Left ventricle myocardium inferior (tissue), 1 donor: Measurements from ENCODE around the gene YWHAQ. TPM values are rescaled to one million over a fixed set of nuclear protein-coding genes. Genes with fewer than 3 reads are reported as not detected.

Experiments
- DNase-seq: peaks from one replicate; pipeline ENCODE4 v3.0.0-alpha.2; 2020
- H3K27ac ChIP-seq: fragments of 200-600 bp; replicated peaks from 2 replicates; pipeline ENCODE4 v1.8.0; 2021
- H3K27me3 ChIP-seq: fragments of 200-600 bp; 2 replicates; pipeline ENCODE4 v1.8.0; 2021; ENCODE audit warnings: low read depth
- H3K36me3 ChIP-seq: fragments of 200-600 bp; 2 replicates; pipeline ENCODE4 v1.8.0; 2021
- H3K4me1 ChIP-seq: fragments of 200-600 bp; 2 replicates; pipeline ENCODE4 v1.8.0; 2021
- H3K4me3 ChIP-seq: fragments of 200-600 bp; 2 replicates; pipeline ENCODE4 v1.8.0; 2021; ENCODE audit warnings: mild to moderate bottlenecking, moderate library complexity
- H3K9me3 ChIP-seq: fragments of 200-600 bp; replicated peaks from 2 replicates; pipeline ENCODE4 v1.8.0; 2021
- intact Hi-C: fragments of 100-400 bp; cut with micrococcal nuclease; formaldehyde crosslinking; loops from one replicate; pipeline ENCODE4 v1.11.0; 2022
- total RNA-seq: library from RNA; stranded (reverse); fragmentation: NEBNext Ultra II Directional; extraction: Animal tissue kit (Norgen Biotek cat#: 25700); gene quantifications from one replicate; pipeline ENCODE4 v1.2.1, GENCODE V29; 2021
- TF ChIP-seq, protein P1 (sequence below): fragments of 200-600 bp; IDR thresholded peaks from 2 replicates; pipeline ENCODE4 v1.8.0; 2021; ENCODE audit warnings: antibody characterized with exemption, mild to moderate bottlenecking, borderline replicate concordance
- donor health status: DM: no; HTN: yes; CAD: no; lungs with severe emphysema.

The YWHAQ gene
- total RNA-seq, 1 donor from 2014 or later: 178 TPM

DNA sequence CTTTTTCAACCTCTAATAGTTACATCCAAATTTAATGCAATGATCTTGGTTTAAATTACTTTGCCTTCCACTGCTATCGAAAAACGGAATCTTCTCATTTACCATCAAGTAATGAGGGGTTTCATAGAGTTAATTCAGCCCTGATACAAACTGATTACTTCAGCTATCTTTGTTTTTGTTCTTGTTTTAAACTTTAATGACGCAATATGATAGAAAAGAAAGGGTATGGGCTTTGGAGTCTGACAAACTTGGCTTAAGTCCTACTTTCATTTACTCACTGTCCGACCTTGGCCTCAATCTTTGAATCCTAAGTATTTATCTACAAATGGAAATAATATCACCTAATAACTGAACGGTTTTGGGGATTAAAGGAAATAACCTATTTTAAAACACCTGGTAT, 91.3 kb downstream of the YWHAQ start:
- H3K36me3 ChIP-seq: peaks cover 21% of the 10 kb centered on the region
- H3K4me1 ChIP-seq: peaks cover 39% of the 10 kb centered on the region
- peak overlapping the region; percentile 71 for H3K27ac ChIP-seq
- intact Hi-C loops: no loop called here
- no peaks in the 10 kb centered on the region for H3K27me3 ChIP-seq
- H3K4me3 ChIP-seq: peak overlapping the region; percentile 2
- no peaks in the 10 kb centered on the region for H3K9me3 ChIP-seq
- no peak for DNase-seq
- TF ChIP-seq, protein P1, sequence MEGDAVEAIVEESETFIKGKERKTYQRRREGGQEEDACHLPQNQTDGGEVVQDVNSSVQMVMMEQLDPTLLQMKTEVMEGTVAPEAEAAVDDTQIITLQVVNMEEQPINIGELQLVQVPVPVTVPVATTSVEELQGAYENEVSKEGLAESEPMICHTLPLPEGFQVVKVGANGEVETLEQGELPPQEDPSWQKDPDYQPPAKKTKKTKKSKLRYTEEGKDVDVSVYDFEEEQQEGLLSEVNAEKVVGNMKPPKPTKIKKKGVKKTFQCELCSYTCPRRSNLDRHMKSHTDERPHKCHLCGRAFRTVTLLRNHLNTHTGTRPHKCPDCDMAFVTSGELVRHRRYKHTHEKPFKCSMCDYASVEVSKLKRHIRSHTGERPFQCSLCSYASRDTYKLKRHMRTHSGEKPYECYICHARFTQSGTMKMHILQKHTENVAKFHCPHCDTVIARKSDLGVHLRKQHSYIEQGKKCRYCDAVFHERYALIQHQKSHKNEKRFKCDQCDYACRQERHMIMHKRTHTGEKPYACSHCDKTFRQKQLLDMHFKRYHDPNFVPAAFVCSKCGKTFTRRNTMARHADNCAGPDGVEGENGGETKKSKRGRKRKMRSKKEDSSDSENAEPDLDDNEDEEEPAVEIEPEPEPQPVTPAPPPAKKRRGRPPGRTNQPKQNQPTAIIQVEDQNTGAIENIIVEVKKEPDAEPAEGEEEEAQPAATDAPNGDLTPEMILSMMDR: no peak

DNA sequence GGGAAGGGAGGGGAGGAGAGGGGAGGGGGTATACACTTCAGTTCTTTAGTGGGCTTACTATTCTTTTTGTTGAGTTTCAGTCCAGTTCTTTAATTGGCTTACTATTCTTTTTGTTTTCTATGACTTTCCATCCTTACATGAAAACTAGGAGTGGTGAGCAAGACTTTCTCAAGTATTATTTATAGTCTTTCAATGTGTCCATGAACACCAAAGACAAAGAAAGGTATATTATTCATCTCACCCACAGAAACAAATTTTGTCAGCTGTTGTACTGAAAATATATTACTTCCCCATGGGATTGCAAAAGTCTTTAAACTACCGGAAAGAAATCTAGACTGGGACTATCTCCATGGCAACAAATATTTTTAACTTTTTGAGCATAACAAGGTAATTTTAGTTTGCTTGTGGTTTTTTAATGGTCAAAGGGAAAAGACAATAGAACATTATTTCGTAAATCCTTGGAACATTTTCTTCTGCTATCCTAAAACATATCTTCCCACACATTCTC, 92.7 kb downstream of the YWHAQ start:
- TF ChIP-seq, protein P1: no peak
- DNase-seq: no peak
- Histone ChIP-seq H3K4me3 (no peak overlapping the region), H3K27ac (peak overlapping the region; percentile 71), H3K36me3 (peaks cover 34% of the 10 kb centered on the region), H3K4me1 (peaks cover 31% of the 10 kb centered on the region), H3K27me3 (no peaks in the 10 kb centered on the region), H3K9me3 (no peaks in the 10 kb centered on the region)
- intact Hi-C loops: no loop called here

DNA sequence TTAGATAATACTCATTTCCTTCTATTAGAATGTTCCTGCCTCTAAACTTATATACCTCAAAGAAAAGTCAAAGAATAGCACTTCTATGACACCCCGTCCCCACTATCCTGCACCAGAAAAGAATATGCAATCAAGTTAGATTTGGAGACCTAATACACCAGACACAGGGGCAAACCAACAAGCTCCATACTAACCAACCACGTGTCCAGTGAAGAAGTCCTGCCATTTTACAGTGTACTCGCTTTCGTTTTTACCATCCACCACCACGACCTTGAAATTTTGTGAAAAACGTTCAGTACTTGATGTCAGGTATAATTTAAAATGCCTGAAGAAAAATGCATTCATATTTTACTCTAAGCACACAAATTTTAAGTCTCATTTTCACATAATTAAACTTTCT, 94.3 kb downstream of the YWHAQ start:
- Histone ChIP-seq H3K27me3 (no peaks in the 10 kb centered on the region), H3K4me3 (no peak overlapping the region), H3K27ac (no peak overlapping the region), H3K36me3 (peaks cover 42% of the 10 kb centered on the region), H3K4me1 (peaks cover 31% of the 10 kb centered on the region), H3K9me3 (no peaks in the 10 kb centered on the region)
- intact Hi-C loops: no loop called here
- DNase-seq: no peak
- TF ChIP-seq, protein P1: no peak

GRCh38 chr2:9535177-9535576, 95.6 kb downstream of the YWHAQ start:
- TF ChIP-seq, protein P1: no peak
- Histone ChIP-seq H3K9me3 (no peaks in the 10 kb centered on the region), H3K4me1 (peaks cover 28% of the 10 kb centered on the region), H3K27me3 (no peaks in the 10 kb centered on the region), H3K4me3 (no peak overlapping the region), H3K27ac (no peak overlapping the region), H3K36me3 (peaks cover 42% of the 10 kb centered on the region)
- no peak for DNase-seq
- intact Hi-C loops: no loop called here

Other genes starting within 250 kb of the YWHAQ start
- gene ITGB1BP1, start 207.5 kb downstream of the YWHAQ start, total RNA-seq: 75.6 TPM
- gene CPSF3, start 207.3 kb downstream of the YWHAQ start, total RNA-seq: 15.6 TPM
- gene IAH1, start 156.4 kb downstream of the YWHAQ start, total RNA-seq: 82.9 TPM
- 13.1 TPM for gene ADAM17, start 75.2 kb downstream of the YWHAQ start, total RNA-seq
- gene TAF1B, start 212.5 kb upstream of the YWHAQ start, total RNA-seq: 4.2 TPM